WTC11 (cell line): ENCODE results near the gene NPAS3. TPM values are rescaled to one million over a fixed set of nuclear protein-coding genes. Genes with fewer than 3 reads are reported as not detected.

Experiments
- ATAC-seq: fragments of 200-7000 bp; cut with Tn5 transposase; 2 replicates; pipeline ENCODE4 v1.10.0; 2021; ENCODE audit warnings: mild to moderate bottlenecking, moderate library complexity
- CTCF ChIA-PET: fragments of 300-600 bp; sonication (Branson Sonifier 250); formaldehyde crosslinking; loops from one replicate; lab custom pipeline; 2021; ENCODE audit warnings: antibody characterized with exemption; lab: Charles Lee
- POLR2A ChIA-PET: fragments of 350-600 bp; sonication (Branson Sonifier 250); formaldehyde crosslinking; loops from one replicate; lab custom pipeline; 2021; ENCODE audit warnings: antibody characterized with exemption; lab: Charles Lee
- DNase-seq: peaks from one replicate; pipeline ENCODE4 v3.0.0; 2021; ENCODE audit warnings: low spot score
- H3K27ac Mint-ChIP-seq: 2 replicates; pipeline ENCODE4 v1.8.0; 2021; ENCODE audit warnings: mixed read lengths
- H3K27me3 Mint-ChIP-seq: 2 replicates; pipeline ENCODE4 v1.8.0; 2021; ENCODE audit warnings: low read depth, mild to moderate bottlenecking, moderate library complexity, mixed read lengths
- H3K36me3 Mint-ChIP-seq: 2 replicates; pipeline ENCODE4 v1.8.0; 2021; ENCODE audit warnings: mixed read lengths
- H3K4me1 Mint-ChIP-seq: 2 replicates; pipeline ENCODE4 v1.8.0; 2022; ENCODE audit warnings: mixed read lengths
- H3K4me3 Mint-ChIP-seq: 2 replicates; pipeline ENCODE4 v1.8.0; 2021; ENCODE audit warnings: mild to moderate bottlenecking, moderate library complexity, mixed read lengths
- H3K9me3 Mint-ChIP-seq: 2 replicates; pipeline ENCODE4 v1.8.0; 2021; ENCODE audit warnings: mixed read lengths
- AFF4 ChIP-seq: sonication (generic); formaldehyde crosslinking; IDR thresholded peaks from 2 replicates; pipeline ENCODE4 v1.8.1; 2023; ENCODE audit warnings: mild to moderate bottlenecking, missing genetic modification reagents, borderline replicate concordance
- CBFB ChIP-seq: sonication (generic); formaldehyde crosslinking; IDR thresholded peaks from 2 replicates; pipeline ENCODE4 v1.8.1; 2022; ENCODE audit warnings: mild to moderate bottlenecking, low read depth, missing genetic modification reagents
- E2F5 ChIP-seq: sonication (generic); formaldehyde crosslinking; IDR thresholded peaks from 2 replicates; pipeline ENCODE4 v1.8.1; 2022; ENCODE audit warnings: mild to moderate bottlenecking, moderate library complexity, missing genetic modification reagents
- GTF2I ChIP-seq: fragments of 250-450 bp; sonication (Bioruptor Pico); conservative IDR thresholded peaks from 2 replicates; pipeline ENCODE4 v1.4.0; 2021; ENCODE audit warnings: mild to moderate bottlenecking
- HMGXB4 ChIP-seq: sonication (generic); formaldehyde crosslinking; IDR thresholded peaks from 2 replicates; pipeline ENCODE4 v1.8.1; 2023; ENCODE audit warnings: mild to moderate bottlenecking, moderate library complexity, missing genetic modification reagents
- MXD4 ChIP-seq: fragments of 250-450 bp; sonication (Bioruptor Pico); IDR thresholded peaks from 2 replicates; pipeline ENCODE4 v1.8.0; 2021; ENCODE audit warnings: mild to moderate bottlenecking, moderate library complexity, borderline replicate concordance
- NFATC4 ChIP-seq: fragments of 250-450 bp; sonication (Bioruptor Pico); IDR thresholded peaks from 2 replicates; pipeline ENCODE4 v1.9.0; 2021; ENCODE audit warnings: mild to moderate bottlenecking
- STAT6 ChIP-seq: sonication (generic); formaldehyde crosslinking; conservative IDR thresholded peaks from 2 replicates; pipeline ENCODE4 v1.8.1; 2023; ENCODE audit warnings: mild to moderate bottlenecking, low read depth, missing genetic modification reagents, moderate library complexity
- ZNF232 ChIP-seq: sonication (generic); formaldehyde crosslinking; IDR thresholded peaks from 2 replicates; pipeline ENCODE4 v1.8.0; 2022; ENCODE audit warnings: mild to moderate bottlenecking, missing genetic modification reagents
- ZNF416 ChIP-seq: fragments of 250-450 bp; sonication (Bioruptor Pico); IDR thresholded peaks from 2 replicates; pipeline ENCODE4 v1.9.0; 2021; ENCODE audit warnings: mild to moderate bottlenecking, inconsistent platforms
- ZNF423 ChIP-seq: fragments of 250-450 bp; sonication (Bioruptor Pico); IDR thresholded peaks from 2 replicates; pipeline ENCODE4 v2.1.2; 2022; ENCODE audit warnings: mild to moderate bottlenecking, moderate library complexity
- ZNF532 ChIP-seq: fragments of 250-450 bp; sonication (Bioruptor Pico); IDR thresholded peaks from 2 replicates; pipeline ENCODE4 v1.9.0; 2021; ENCODE audit warnings: mild to moderate bottlenecking, borderline replicate concordance
- ZNF671 ChIP-seq: fragments of 250-450 bp; sonication (Bioruptor Pico); IDR thresholded peaks from 2 replicates; pipeline ENCODE4 v1.8.0; 2021; ENCODE audit warnings: mild to moderate bottlenecking
- ZSCAN18 ChIP-seq: fragments of 250-450 bp; sonication (Bioruptor Pico); IDR thresholded peaks from 2 replicates; pipeline ENCODE4 v2.1.2; 2022; ENCODE audit warnings: mild to moderate bottlenecking, moderate library complexity
- total RNA-seq: library from RNA; stranded (reverse); gene quantifications from 3 replicates; pipeline ENCODE4 v1.2.3, GENCODE V29; 2021

NPAS3 gene
- total RNA-seq, 1 experiment from 2014 or later, result 3.2 TPM

- Mint-ChIP-seq H3K27ac (no peak overlapping the region), H3K4me3 (no peak overlapping the region), H3K4me1 (peaks cover 16% of the 10 kb centered on the region), H3K9me3 (no peaks in the 10 kb centered on the region), H3K36me3 (no peaks in the 10 kb centered on the region)
- ChIA-PET CTCF (no interaction called here), POLR2A (no interaction called here)
- DNase-seq (no peak), ATAC-seq (no peak)
- no peak for TF ChIP-seq ZNF232 (CRISPR knock-in tag)
- TF ChIP-seq ZNF671 (CRISPR knock-in tag), result no peak
- no peak for TF ChIP-seq STAT6 (CRISPR knock-in tag)
- TF ChIP-seq ZNF532 (CRISPR knock-in tag), result no peak
- TF ChIP-seq HMGXB4 (CRISPR knock-in tag), result no peak
- TF ChIP-seq AFF4, result no peak
- no peak for TF ChIP-seq ZNF423 (CRISPR knock-in tag)
- TF ChIP-seq, all 79 proteins: peak for 0
- no peaks in the 10 kb centered on the region for H3K27me3 Mint-ChIP-seq
Measured at GRCh38 chr14:33622496-33622895, 683.8 kb downstream of the NPAS3 start.

- ATAC-seq, result no peak
- no peak overlapping the region for H3K27ac Mint-ChIP-seq
- H3K4me3 Mint-ChIP-seq, result no peak overlapping the region
- H3K27me3 Mint-ChIP-seq, result no peaks in the 10 kb centered on the region
- CTCF ChIA-PET, result no interaction called here
- H3K36me3 Mint-ChIP-seq, result no peaks in the 10 kb centered on the region
- POLR2A ChIA-PET, result interaction anchor here (0.6 kb wide), 1 partner anchor 449 kb away, joined by 3 read pairs; no protein-coding TSS in a partner anchor
- H3K4me1 Mint-ChIP-seq, result peaks cover 34% of the 10 kb centered on the region
- no peak for DNase-seq
- no peaks in the 10 kb centered on the region for H3K9me3 Mint-ChIP-seq
- TF ChIP-seq ZNF416 (no peak), CBFB (CRISPR knock-in tag) (no peak), NFATC4 (no peak), GTF2I (CRISPR knock-in tag) (no peak), STAT6 (CRISPR knock-in tag) (no peak), ZSCAN18 (no peak), MXD4 (CRISPR knock-in tag) (no peak), E2F5 (CRISPR knock-in tag) (no peak)
- TF ChIP-seq, all 79 proteins: peak for 0
Measured at GRCh38 chr14:33629792-33630191, 691.1 kb downstream of the NPAS3 start.
